Right cardiac atrium (tissue), 5 donors: ENCODE results near the gene SORCS2. TPM values are rescaled to one million over a fixed set of nuclear protein-coding genes. Genes with fewer than 3 reads are reported as not detected.

Experiments used
- ATAC-seq, 2 donors: fragments of 200-7000 bp; cut with Tn5 transposase; one replicate each; pipeline versions ENCODE4 v1.8.0 to v1.9.1; 2020; ENCODE audit warnings: moderate library complexity in 2 of 2, mild to moderate bottlenecking in 1 of 2
- DNase-seq, 3 donors: peaks; one replicate each; pipeline ENCODE4 v3.0.0-alpha.2; 2020
- H3K27ac ChIP-seq: one replicate; pipeline ENCODE4 v1.5.1; 2013; ENCODE audit warnings: mild to moderate bottlenecking, low read length, control low read depth, moderate library complexity
- H3K27me3 ChIP-seq: one replicate; pipeline ENCODE4 v1.6.1; 2013; ENCODE audit not compliant: control insufficient read depth, insufficient read depth
- H3K4me1 ChIP-seq: one replicate; pipeline ENCODE4 v1.6.1; 2013; ENCODE audit warnings: low read length; ENCODE audit not compliant: control insufficient read depth, insufficient read depth
- H3K4me3 ChIP-seq: one replicate; pipeline ENCODE4 v1.5.1; 2013; ENCODE audit warnings: low read length, control low read depth
- H3K9me3 ChIP-seq: one replicate; pipeline ENCODE4 v1.6.1; 2013; ENCODE audit warnings: low read length; ENCODE audit not compliant: control insufficient read depth
- WGBS: extraction: QIAGEN DNeasy Blood & Tissue Kit; methylation state at CpG from one replicate; pipeline ENCODE4 v1.1.7; 2013; 5-methylcytosine and 5-hydroxymethylcytosine counted together
- intact Hi-C, 4 donors: fragments of 100-400 bp; cut with DNase I; formaldehyde crosslinking; loops; one replicate each; pipeline versions ENCODE4 v1.11.0 to v1.14.0; 2022 to 2023
- polyA plus RNA-seq: library from polyadenylated mRNA; stranded (reverse); fragments of 200-250 nt; gene quantifications from one replicate; pipeline ENCODE4 v1.2.3, GENCODE V29; 2013
- total RNA-seq, 4 donors: library from RNA; stranded (reverse); fragmentation: NEBNext Ultra II Directional; extraction: Animal tissue kit (Norgen Biotek cat#: 25700); gene quantifications; one replicate each; pipeline ENCODE4 v1.2.1, GENCODE V29; 2021
- donor health status: healthy with polysubstance abuse.
- donor health status: DM: no; HTN: yes; CAD: no.
- donor health status: DM: no; HTN: no; CAD: no.
- donor health status: DM: no; HTN: yes; CAD: no; lungs with severe emphysema.
- donor health status: DM: yes; HTN: yes; CAD: no.

The SORCS2 gene
- total and polyA plus RNA-seq, 5 donors, result 2.1 to 7.3 (median 2.7) TPM

GRCh38 chr4:7506119-7506518 lies 313.8 kb downstream of the SORCS2 start:
- WGBS, result 88% methylated on average over 9 of the region's 9 CpGs
- intact Hi-C loops, result no loop called here
- Histone ChIP-seq H3K4me3 (no peak overlapping the region), H3K27ac (no peak overlapping the region), H3K9me3 (no peaks in the 10 kb centered on the region), H3K4me1 (no peaks in the 10 kb centered on the region), H3K27me3 (no peaks in the 10 kb centered on the region)
- DNase-seq (no peak), ATAC-seq (no peak)

GRCh38 chr4:7506572-7506971 lies 314.2 kb downstream of the SORCS2 start:
- intact Hi-C loops, result no loop called here
- WGBS, result 88% methylated on average over 3 of the region's 3 CpGs
- H3K4me1 ChIP-seq, result no peaks in the 10 kb centered on the region
- no peaks in the 10 kb centered on the region for H3K9me3 ChIP-seq
- no peaks in the 10 kb centered on the region for H3K27me3 ChIP-seq
- no peak overlapping the region for H3K27ac ChIP-seq
- no peak for ATAC-seq
- no peak overlapping the region for H3K4me3 ChIP-seq
- DNase-seq, result no peak

GRCh38 chr4:7507381-7507780 lies 315.0 kb downstream of the SORCS2 start:
- DNase-seq (no peak), ATAC-seq (no peak)
- no peak overlapping the region for H3K27ac ChIP-seq
- no peak overlapping the region for H3K4me3 ChIP-seq
- H3K9me3 ChIP-seq, result no peaks in the 10 kb centered on the region
- H3K27me3 ChIP-seq, result no peaks in the 10 kb centered on the region
- no peaks in the 10 kb centered on the region for H3K4me1 ChIP-seq
- intact Hi-C loops, result no loop called here
- 63% methylated on average over 11 of the region's 11 CpGs for WGBS

- no peak overlapping the region for H3K4me3 ChIP-seq
- H3K9me3 ChIP-seq, result no peaks in the 10 kb centered on the region
- intact Hi-C loops, result no loop called here
- H3K4me1 ChIP-seq, result no peaks in the 10 kb centered on the region
- 74% methylated on average over 27 of the region's 27 CpGs for WGBS
- no peak overlapping the region for H3K27ac ChIP-seq
- ATAC-seq, result no peak
- H3K27me3 ChIP-seq, result no peaks in the 10 kb centered on the region
- no peak for DNase-seq
These were observed 317.7 kb downstream of the SORCS2 start for GRCh38 chr4:7510066-7510465.

- DNase-seq (no peak), ATAC-seq (no peak)
- WGBS, result 75% methylated on average over 30 of the region's 30 CpGs
- Histone ChIP-seq H3K9me3 (no peaks in the 10 kb centered on the region), H3K27ac (no peak overlapping the region), H3K4me1 (no peaks in the 10 kb centered on the region), H3K27me3 (no peaks in the 10 kb centered on the region), H3K4me3 (no peak overlapping the region)
- intact Hi-C loops, result no loop called here
These were observed 318.2 kb downstream of the SORCS2 start for GRCh38 chr4:7510538-7510937.

GRCh38 chr4:7511525-7511924 lies 319.2 kb downstream of the SORCS2 start:
- DNase-seq (no peak), ATAC-seq (no peak)
- intact Hi-C loops, result no loop called here
- Histone ChIP-seq H3K4me1 (peaks cover under 1% of the 10 kb centered on the region), H3K9me3 (no peaks in the 10 kb centered on the region), H3K27ac (no peak overlapping the region), H3K4me3 (no peak overlapping the region), H3K27me3 (no peaks in the 10 kb centered on the region)
- WGBS, result 49% methylated on average over 7 of the region's 7 CpGs

- no peaks in the 10 kb centered on the region for H3K27me3 ChIP-seq
- ATAC-seq, result no peak
- DNase-seq, result peak in 1 of 3 donors; percentile 35
- no peak overlapping the region for H3K4me3 ChIP-seq
- H3K27ac ChIP-seq, result no peak overlapping the region
- intact Hi-C loops, result no loop called here
- 59% methylated on average over 5 of the region's 5 CpGs for WGBS
- peaks cover 3% of the 10 kb centered on the region for H3K4me1 ChIP-seq
- no peaks in the 10 kb centered on the region for H3K9me3 ChIP-seq
These were observed 320.1 kb downstream of the SORCS2 start for GRCh38 chr4:7512428-7512827.

- ATAC-seq (no peak), DNase-seq (no peak)
- intact Hi-C loops, result no loop called here
- 90% methylated on average over 10 of the region's 10 CpGs for WGBS
- no peaks in the 10 kb centered on the region for H3K27me3 ChIP-seq
- H3K27ac ChIP-seq, result no peak overlapping the region
- H3K4me3 ChIP-seq, result no peak overlapping the region
- H3K9me3 ChIP-seq, result no peaks in the 10 kb centered on the region
- H3K4me1 ChIP-seq, result peaks cover 3% of the 10 kb centered on the region
These were observed 320.6 kb downstream of the SORCS2 start for GRCh38 chr4:7512946-7513345.

- DNase-seq, result no peak
These were observed 321.3 kb downstream of the SORCS2 start for GRCh38 chr4:7513671-7514070.

GRCh38 chr4:7514281-7514680 lies 321.9 kb downstream of the SORCS2 start:
- DNase-seq, result no peak
- H3K9me3 ChIP-seq, result no peaks in the 10 kb centered on the region
- no peaks in the 10 kb centered on the region for H3K27me3 ChIP-seq
- ATAC-seq, result no peak
- WGBS, result 78% methylated on average over 5 of the region's 5 CpGs
- no peak overlapping the region for H3K4me3 ChIP-seq
- H3K27ac ChIP-seq, result no peak overlapping the region
- intact Hi-C loops, result no loop called here
- peaks cover 3% of the 10 kb centered on the region for H3K4me1 ChIP-seq

More at GRCh38 chr4:7513671-7514070, 321.3 kb downstream of the SORCS2 start:
- 80% methylated on average over 12 of the region's 12 CpGs for WGBS
- no peak overlapping the region for H3K27ac ChIP-seq
- H3K4me3 ChIP-seq, result no peak overlapping the region
- intact Hi-C loops, result no loop called here
- H3K4me1 ChIP-seq, result peaks cover 3% of the 10 kb centered on the region
- no peaks in the 10 kb centered on the region for H3K9me3 ChIP-seq
- H3K27me3 ChIP-seq, result no peaks in the 10 kb centered on the region
- no peak for ATAC-seq

- DNase-seq, result no peak
- intact Hi-C loops, result no loop called here
- Histone ChIP-seq H3K4me3 (no peak overlapping the region), H3K4me1 (peaks cover 3% of the 10 kb centered on the region), H3K9me3 (no peaks in the 10 kb centered on the region), H3K27ac (no peak overlapping the region), H3K27me3 (no peaks in the 10 kb centered on the region)
- WGBS, result 73% methylated on average over 4 of the region's 4 CpGs
- ATAC-seq, result no peak
These were observed 322.5 kb downstream of the SORCS2 start for GRCh38 chr4:7514789-7515188.

- DNase-seq (peak in 1 of 3 donors; percentile 48), ATAC-seq (no peak)
- H3K27ac ChIP-seq, result no peak overlapping the region
- H3K27me3 ChIP-seq, result no peaks in the 10 kb centered on the region
- H3K4me1 ChIP-seq, result peaks cover 3% of the 10 kb centered on the region
- intact Hi-C loops, result no loop called here
- no peak overlapping the region for H3K4me3 ChIP-seq
- 79% methylated on average over 14 of the region's 14 CpGs for WGBS
- no peaks in the 10 kb centered on the region for H3K9me3 ChIP-seq
These were observed 323.1 kb downstream of the SORCS2 start for GRCh38 chr4:7515390-7515902.
